Middle frontal gyrus (tissue), 1 donor: ENCODE data around the gene FASTK.

Experiments used
- DNase-seq: peaks from one replicate; pipeline ENCODE4 v3.0.0-alpha.2; 2015; ENCODE audit warnings: low spot score; ENCODE audit errors: extremely low spot score

The FASTK gene

GRCh38 chr7:151100921-151101320, 20.3 kb upstream of the FASTK start:
- no peak for DNase-seq

- no peak for DNase-seq
Observed at GRCh38 chr7:151099486-151100211, 19.0 kb upstream of the FASTK start.

DNA sequence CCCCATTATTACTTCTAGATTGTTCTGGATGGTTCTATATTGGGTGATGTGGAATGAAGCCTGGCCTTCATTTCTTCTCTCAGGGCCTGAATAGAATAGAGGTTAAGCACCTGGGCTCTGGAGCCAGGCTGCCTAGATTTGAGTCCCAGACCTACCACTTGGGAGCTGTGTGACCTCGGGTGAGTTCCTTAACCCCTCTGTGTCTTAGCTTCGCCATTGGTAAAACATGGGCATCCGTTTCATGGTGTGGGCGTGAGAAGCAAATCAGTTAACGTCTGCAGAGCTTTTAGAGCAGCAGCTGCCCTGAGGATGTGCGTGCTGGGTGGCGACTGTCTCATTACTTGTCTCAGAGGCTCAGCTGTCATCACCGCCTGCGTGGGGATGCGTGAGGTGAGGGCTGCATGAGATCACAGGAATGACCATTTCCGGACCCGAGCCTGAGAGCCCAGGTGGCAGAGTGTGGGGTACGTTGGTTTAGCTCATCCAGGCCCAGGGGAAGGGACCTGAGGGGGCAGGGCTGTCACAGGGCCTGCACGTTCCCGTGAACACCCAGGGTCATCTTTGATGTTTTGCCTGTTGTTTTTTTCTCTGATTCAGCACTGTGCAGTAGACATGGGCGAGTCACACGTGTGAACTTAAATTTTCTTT, 15.3 kb upstream of the FASTK start:
- DNase-seq: no peak

DNA sequence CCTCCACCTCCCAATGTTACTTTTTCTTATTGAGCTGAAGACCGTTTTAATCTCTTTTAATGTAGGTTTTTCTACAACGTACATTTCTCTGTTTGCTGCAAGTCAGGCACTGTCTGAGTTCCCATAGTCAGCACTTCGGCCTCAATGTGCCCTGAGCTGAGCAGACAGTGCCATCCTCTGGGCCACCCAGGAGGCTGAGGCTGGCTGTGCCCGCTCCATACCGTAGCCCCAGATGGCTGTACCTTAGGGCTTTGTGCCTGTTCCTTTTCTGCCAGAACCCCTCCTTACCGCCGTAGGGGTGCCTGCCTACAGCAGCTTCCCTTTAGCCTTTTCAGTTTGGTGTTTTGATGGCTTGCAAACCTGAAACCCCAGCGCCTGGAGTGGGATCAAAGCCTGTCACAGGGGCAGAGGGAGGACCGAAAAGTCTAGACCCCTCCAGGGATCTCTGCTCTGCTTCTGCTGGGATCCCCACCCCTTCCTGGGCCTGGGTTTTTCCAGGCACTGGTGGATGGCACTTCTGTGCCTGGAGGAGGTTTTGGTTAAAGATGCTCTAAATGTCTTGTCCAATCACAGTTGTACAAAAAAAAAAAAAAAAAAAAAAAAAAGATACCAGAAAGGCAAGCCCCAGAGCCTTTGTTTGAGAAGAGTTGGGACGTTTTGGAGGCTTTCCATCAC, 14.7 kb upstream of the FASTK start:
- DNase-seq: no peak

GRCh38 chr7:151094675-151095074, 14.1 kb upstream of the FASTK start:
- no peak for DNase-seq

- DNase-seq: no peak
Observed at GRCh38 chr7:151093748-151094147, 13.1 kb upstream of the FASTK start.

DNA sequence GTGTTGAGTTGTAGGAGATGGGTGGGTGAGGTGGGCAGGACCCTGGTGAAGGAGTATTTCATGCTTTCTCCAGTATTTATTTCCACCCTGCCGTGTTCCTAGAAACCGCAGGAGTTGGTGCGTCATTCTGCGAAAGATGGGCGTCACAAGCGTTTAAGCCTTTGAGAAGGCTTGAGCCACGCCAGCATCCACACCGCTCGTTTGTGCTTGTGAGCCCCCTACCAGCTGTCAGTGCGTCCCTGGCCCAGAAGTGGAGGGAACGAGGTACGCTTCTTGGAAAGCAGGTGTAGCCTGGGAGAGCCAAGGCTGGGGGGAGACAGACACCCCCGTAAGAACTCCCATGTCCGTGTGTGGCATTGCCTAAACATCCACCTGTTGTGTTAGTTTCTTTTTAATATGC, 11.4 kb upstream of the FASTK start:
- no peak for DNase-seq

- DNase-seq: no peak
Observed at GRCh38 chr7:151091431-151091830, 10.8 kb upstream of the FASTK start.

DNA sequence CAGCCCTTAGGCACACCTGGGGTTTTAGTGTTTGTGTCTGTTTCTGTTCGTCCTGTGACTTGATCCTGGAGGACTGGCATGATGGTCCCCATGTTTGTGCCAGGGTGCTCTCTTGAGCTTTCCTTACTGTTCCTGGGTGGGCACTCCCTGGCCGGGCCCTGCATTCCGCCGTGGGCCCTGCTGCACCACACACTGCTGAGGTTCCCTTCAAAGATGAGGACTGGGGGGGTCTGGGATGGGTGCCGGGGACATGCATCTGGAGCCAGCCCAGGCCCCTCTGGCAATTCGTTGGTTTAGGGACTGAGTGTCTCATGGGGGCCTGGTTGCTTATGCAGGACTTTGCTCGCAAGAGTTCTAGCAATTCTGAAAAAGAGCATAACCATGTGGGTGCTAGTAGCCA, 10.4 kb upstream of the FASTK start:
- no peak for DNase-seq

DNA sequence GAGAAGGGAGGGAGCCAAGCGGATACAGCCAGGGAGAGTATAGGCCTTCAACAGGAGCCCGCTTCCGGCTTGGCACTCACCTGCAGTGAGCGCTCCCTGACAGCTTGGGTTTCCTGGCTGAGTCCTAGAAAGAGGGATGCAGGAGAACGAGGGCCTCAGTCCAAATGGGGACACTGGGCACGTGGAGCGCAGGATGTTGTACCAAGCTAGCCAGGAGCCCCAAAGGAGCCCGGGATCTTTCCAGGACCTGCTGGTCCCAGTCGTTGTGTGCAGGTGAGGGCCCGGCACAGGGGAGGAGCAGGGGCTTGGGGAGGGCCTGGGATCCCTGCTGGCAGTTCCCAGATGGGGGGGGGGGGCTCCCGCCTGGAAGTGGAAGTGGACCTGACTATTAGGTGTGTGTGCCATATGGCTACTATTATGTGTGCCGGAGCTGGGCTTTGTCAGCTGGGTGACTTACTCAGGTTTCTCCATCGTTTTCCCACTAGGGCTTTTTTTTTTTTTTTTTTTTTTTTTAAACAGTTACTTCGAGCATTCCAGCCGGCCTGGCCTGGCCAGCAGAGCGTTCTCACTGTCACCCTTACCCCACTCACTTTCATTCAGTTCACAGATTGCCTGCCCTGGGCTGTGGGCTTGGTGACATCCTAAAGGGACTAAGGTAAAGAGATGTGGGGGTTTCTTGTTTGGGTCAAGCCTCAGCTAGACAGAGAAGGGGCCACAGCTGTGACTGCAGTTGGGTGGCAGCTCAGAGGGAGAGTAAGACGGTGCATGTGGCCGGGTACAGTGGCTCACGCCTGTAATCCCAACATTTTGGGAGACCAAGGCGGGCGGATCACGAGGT, 9.5 kb upstream of the FASTK start:
- DNase-seq: no peak

DNA sequence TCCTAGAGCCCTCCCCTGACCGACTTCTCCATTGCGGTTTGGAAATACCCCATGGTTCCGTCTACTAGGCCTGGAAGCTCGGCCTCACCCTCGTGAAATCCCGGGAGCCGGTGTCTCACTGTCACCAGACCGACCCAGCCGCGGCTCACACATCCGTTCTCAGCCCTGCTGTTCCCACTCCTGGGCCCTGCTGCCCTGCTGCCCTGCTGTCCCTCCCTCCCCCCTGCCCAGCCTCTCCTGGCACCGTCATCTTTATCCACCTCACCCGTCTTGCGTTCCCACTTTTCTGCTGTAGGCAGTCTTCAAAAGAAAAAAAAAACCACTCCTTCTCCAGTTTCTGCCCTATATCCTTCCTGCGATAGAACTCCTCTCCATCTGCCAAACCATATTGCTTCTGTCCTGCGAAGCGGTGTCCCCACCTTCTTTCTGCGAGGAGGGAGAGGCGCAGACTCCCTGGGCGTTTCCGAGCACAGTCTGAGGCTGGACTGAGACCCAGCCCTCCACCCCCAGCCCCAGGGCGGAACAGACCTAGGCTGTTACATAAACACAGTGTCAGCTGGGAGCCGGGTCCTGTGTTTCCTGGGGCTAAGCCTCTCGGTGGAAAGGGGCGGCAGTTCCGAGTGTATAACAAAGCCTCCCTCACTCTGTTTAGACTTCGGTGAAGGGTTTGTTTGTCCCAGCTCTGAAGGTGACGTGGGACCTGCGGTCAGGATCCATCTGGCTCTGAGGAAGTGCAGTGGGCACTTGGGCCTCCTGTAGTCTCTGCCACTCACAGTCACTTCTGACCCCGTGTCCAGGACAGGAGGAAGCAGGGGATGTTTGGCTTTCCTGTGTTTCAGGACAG, 8.5 kb upstream of the FASTK start:
- no peak for DNase-seq

- DNase-seq: no peak
Observed at GRCh38 chr7:151088019-151088855, 7.6 kb upstream of the FASTK start.

- DNase-seq: no peak
Observed at GRCh38 chr7:151087245-151088018, 6.8 kb upstream of the FASTK start.

DNA sequence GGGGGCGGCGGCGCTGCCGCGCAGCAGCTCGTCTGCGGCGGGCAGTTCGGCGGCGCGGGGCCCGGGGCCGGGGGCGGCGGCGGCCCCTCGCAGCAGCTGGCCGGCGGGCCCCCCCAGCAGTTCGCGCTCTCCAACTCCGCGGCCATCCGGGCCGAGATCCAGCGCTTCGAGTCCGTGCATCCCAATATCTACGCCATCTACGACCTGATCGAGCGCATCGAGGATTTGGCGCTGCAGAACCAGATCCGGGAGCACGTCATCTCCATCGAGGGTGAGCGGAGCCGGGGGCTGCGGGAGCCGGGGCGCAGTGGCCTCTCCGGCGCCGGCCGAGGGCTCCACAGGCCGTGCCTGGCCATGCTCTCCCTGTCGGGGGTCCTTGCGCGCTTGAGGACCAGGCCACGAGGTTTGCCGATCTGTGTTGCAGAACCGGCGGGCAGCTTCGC, 6.2 kb upstream of the FASTK start:
- DNase-seq: no peak

DNA sequence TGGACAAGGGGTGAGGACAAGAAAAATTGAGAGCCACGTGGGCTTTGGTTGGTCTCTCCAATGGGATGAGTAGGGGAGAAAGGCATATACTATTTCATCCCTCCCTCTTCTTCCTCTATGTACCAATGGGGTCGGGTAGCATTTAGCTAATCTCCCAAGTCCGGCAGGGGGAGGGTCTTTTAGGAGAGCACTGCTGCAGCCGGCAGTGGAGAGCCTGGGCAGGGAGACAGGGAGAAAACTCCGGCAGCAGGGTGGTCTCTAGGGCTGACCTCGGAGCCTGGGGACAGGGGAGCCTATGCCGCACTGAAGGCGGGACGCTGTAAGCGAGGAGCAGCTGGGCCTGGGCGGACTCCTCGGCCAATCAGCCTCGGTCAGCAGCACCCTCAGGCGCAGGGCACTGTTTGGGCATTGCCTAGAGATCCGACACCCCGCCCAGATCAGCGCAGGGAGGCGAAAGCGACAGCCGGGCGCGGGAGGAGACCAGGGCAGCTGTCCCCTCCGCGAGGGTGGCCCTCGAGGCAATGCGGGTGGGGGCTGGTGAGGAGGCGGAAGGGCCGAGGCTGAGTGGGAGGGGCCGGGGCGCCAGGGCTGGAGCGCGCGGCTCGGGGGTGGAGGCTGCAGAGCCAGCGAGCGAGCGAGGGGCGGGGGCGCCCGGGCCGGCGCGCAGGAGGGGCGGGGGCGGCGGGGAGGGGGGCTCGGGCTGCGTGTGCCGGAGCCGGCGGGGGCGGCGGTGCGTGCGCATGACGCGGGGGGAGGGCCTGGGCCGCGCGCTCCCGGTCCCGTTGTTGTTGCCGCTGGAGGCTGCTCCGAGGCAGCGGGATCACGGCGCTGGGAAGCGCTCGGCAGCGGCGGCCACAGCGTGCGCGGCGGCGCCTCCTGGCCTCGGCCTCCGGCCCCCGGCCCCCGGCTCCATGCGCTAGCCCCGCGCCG, 5.3 kb upstream of the FASTK start, which contains the start of gene AGAP3:
Gene AGAP3 (plus strand): TSS at position 785 of the 930 bp plus-strand sequence. CDS start 267 bp downstream, outside the sequence.
- DNase-seq: peak; percentile 58

DNA sequence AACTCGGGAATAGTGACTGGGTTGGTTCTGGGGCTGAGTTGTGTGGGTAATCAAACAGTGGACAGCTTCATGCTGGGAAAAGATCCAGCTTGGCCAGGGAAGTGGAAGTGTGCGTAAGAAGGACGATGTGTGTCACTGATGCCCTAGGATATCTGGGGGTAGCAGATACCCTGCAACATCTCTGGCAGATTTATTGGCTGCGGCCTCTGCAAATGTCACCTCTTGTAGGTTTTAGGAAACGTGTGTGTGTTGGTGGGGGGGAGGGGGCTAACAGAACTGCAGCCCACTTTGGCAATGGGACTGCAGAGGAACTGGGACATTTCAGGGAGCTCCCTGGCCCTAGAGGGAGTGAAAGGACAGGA, 4.7 kb upstream of the FASTK start:
- no peak for DNase-seq

DNA sequence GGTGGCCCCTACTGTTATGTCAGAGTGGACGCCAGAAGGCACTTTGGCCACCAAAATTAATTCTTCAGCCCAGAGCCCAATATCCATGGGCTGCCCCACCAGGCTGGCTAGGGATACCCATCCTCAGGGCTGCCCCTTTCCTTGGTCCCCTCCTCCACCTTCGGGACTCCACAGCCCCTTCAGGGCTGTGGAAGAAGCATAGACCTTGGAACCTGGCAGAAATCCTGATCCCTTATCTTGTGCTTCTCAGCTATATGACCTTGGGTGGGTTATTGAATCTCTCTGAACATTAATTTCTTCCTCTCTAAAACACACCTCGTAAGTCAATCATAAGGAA, 3.2 kb upstream of the FASTK start:
- no peak for DNase-seq
